H9 (cell line): Measurements from ENCODE around the gene DLG2. TPM values are rescaled to one million over a fixed set of nuclear protein-coding genes. Genes with fewer than 3 reads are reported as not detected.
A peak's percentile ranks its signal among the peaks of the same experiment; 100 is the strongest.

Experiments
- DNase-seq: peaks from one replicate; pipeline ENCODE4 v3.0.0-alpha.2; 2017
- H2AFZ ChIP-seq: one replicate; pipeline ENCODE4 v1.6.1; 2013; ENCODE audit warnings: mild to moderate bottlenecking, low read length, control low read depth, moderate library complexity
- H2AK5ac ChIP-seq: 2 replicates; pipeline ENCODE4 v1.6.1; 2013; ENCODE audit warnings: low read length, control low read depth, mixed read lengths; ENCODE audit not compliant: insufficient read length
- H2BK120ac ChIP-seq: one replicate; pipeline ENCODE4 v1.6.1; 2013; ENCODE audit warnings: low read depth, mild to moderate bottlenecking, low read length, control low read depth, inconsistent platforms; ENCODE audit not compliant: poor library complexity, severe bottlenecking
- H2BK12ac ChIP-seq: 2 replicates; pipeline ENCODE4 v1.6.1; 2013; ENCODE audit warnings: low read length, control low read depth, mixed read lengths, low read depth; ENCODE audit not compliant: insufficient read length
- H2BK15ac ChIP-seq: 2 replicates; pipeline ENCODE4 v1.6.1; 2013; ENCODE audit warnings: low read depth, low read length, control low read depth
- H2BK20ac ChIP-seq: one replicate; pipeline ENCODE4 v1.6.1; 2013; ENCODE audit warnings: low read depth, mild to moderate bottlenecking, low read length, control low read depth, inconsistent platforms; ENCODE audit not compliant: poor library complexity, severe bottlenecking
- H2BK5ac ChIP-seq: 2 replicates; pipeline ENCODE4 v1.6.1; 2013; ENCODE audit warnings: low read length, control low read depth, mixed read lengths; ENCODE audit not compliant: insufficient read length
- H3K14ac ChIP-seq: 2 replicates; pipeline ENCODE4 v1.6.1; 2013; ENCODE audit warnings: low read length, control low read depth; ENCODE audit not compliant: insufficient read depth
- H3K18ac ChIP-seq: 2 replicates; pipeline ENCODE4 v1.6.1; 2013; ENCODE audit warnings: low read depth, mild to moderate bottlenecking, mixed read lengths, low read length, control low read depth; ENCODE audit not compliant: insufficient read length
- H3K23ac ChIP-seq: 2 replicates; pipeline ENCODE4 v1.6.1; 2013; ENCODE audit warnings: low read length, control low read depth, mixed read lengths, low read depth; ENCODE audit not compliant: insufficient read length
- H3K23me2 ChIP-seq: 2 replicates; pipeline ENCODE4 v1.6.1; 2013; ENCODE audit warnings: low read depth, mild to moderate bottlenecking, mixed read lengths, low read length, control low read depth; ENCODE audit not compliant: insufficient read length, poor library complexity, severe bottlenecking
- H3K27ac ChIP-seq: 2 replicates; pipeline ENCODE4 v1.5.1; 2013; ENCODE audit warnings: low read length, control low read depth, mixed read lengths, low read depth; ENCODE audit not compliant: insufficient read length
- H3K27me3 ChIP-seq: 2 replicates; pipeline ENCODE4 v1.6.1; 2013; ENCODE audit warnings: low read length, control low read depth, inconsistent platforms; ENCODE audit not compliant: insufficient read depth
- H3K4ac ChIP-seq: 2 replicates; pipeline ENCODE4 v1.6.1; 2013; ENCODE audit warnings: low read depth, mild to moderate bottlenecking, control low read depth, inconsistent platforms, low read length, moderate library complexity
- H3K4me1 ChIP-seq: 2 replicates; pipeline ENCODE4 v1.6.1; 2013; ENCODE audit warnings: low read length, control low read depth, inconsistent platforms; ENCODE audit not compliant: insufficient read depth
- H3K4me2 ChIP-seq: 2 replicates; pipeline ENCODE4 v1.6.1; 2013; ENCODE audit warnings: low read length, control low read depth, mixed read lengths; ENCODE audit not compliant: insufficient read length, insufficient read depth
- H3K56ac ChIP-seq: 2 replicates; pipeline ENCODE4 v1.6.1; 2013; ENCODE audit warnings: low read depth, mild to moderate bottlenecking, mixed read lengths, low read length, control low read depth; ENCODE audit not compliant: insufficient read length
- H3K79me1 ChIP-seq: 2 replicates; pipeline ENCODE4 v1.6.1; 2013; ENCODE audit warnings: low read depth, mild to moderate bottlenecking, moderate library complexity, low read length, control low read depth, inconsistent platforms; ENCODE audit not compliant: insufficient read depth, poor library complexity, severe bottlenecking
- H3K79me2 ChIP-seq: 2 replicates; pipeline ENCODE4 v1.6.1; 2013; ENCODE audit warnings: low read length, control low read depth, inconsistent platforms; ENCODE audit not compliant: insufficient read depth
- H3K9ac ChIP-seq: 2 replicates; pipeline ENCODE4 v1.6.1; 2013; ENCODE audit warnings: low read length, control low read depth, mixed read lengths; ENCODE audit not compliant: insufficient read length; ENCODE audit errors: extremely low read depth
- H3K9me3 ChIP-seq: one replicate; pipeline ENCODE4 v1.6.1; 2013; ENCODE audit warnings: low read depth, low read length, inconsistent platforms; ENCODE audit not compliant: control insufficient read depth
- H3T11ph ChIP-seq: one replicate; pipeline ENCODE4 v1.6.1; 2013; ENCODE audit warnings: mild to moderate bottlenecking, low read length, control low read depth, inconsistent platforms
- H4K20me1 ChIP-seq: one replicate; pipeline ENCODE4 v1.6.1; 2013; ENCODE audit not compliant: control insufficient read depth, insufficient read length, insufficient read depth
- H4K5ac ChIP-seq: 2 replicates; pipeline ENCODE4 v1.6.1; 2013; ENCODE audit warnings: low read depth, mild to moderate bottlenecking, mixed read lengths, low read length, control low read depth; ENCODE audit not compliant: insufficient read length
- H4K8ac ChIP-seq: replicated peaks from 2 replicates; pipeline ENCODE4 v1.6.1; 2013; ENCODE audit warnings: low read length, control low read depth, mixed read lengths, low read depth; ENCODE audit not compliant: insufficient read length
- H4K91ac ChIP-seq: 2 replicates; pipeline ENCODE4 v1.6.1; 2013; ENCODE audit warnings: low read depth, mild to moderate bottlenecking, moderate library complexity, mixed read lengths, low read length, control low read depth; ENCODE audit not compliant: insufficient read length
- H3K27ac Mint-ChIP-seq, 3 experiments: 2 replicates in 2 of 3; 3 replicates in 1 of 3; pipeline ENCODE4 v1.8.0; 2020 to 2021; ENCODE audit warnings: mixed read lengths in 3 of 3, mild to moderate bottlenecking in 1 of 3, moderate library complexity in 1 of 3
- H3K27me3 Mint-ChIP-seq: 2 replicates; pipeline ENCODE4 v1.8.0; 2021; ENCODE audit warnings: low read depth, mild to moderate bottlenecking, moderate library complexity, mixed read lengths
- H3K36me3 Mint-ChIP-seq, 3 experiments: 2 replicates in 2 of 3; 3 replicates in 1 of 3; pipeline ENCODE4 v1.8.0; 2020 to 2021; ENCODE audit warnings: low read depth in 3 of 3, mixed read lengths in 3 of 3; ENCODE audit not compliant: insufficient read depth in 1 of 3
- H3K4me1 Mint-ChIP-seq, 2 experiments: 2 replicates each; pipeline ENCODE4 v1.8.0; 2020; ENCODE audit warnings: mixed read lengths in 2 of 2
- H3K4me3 Mint-ChIP-seq, 2 experiments: 2 replicates in 1 of 2; 3 replicates in 1 of 2; pipeline ENCODE4 v1.8.0; 2020 to 2021; ENCODE audit warnings: mild to moderate bottlenecking in 2 of 2, mixed read lengths in 2 of 2, moderate library complexity in 1 of 2
- H3K9me3 Mint-ChIP-seq, 2 experiments: 2 replicates in 1 of 2; 3 replicates in 1 of 2; pipeline ENCODE4 v1.8.0; 2020; ENCODE audit warnings: mild to moderate bottlenecking in 2 of 2, mixed read lengths in 2 of 2, moderate library complexity in 1 of 2
- WGBS: extraction: QIAGEN DNeasy Blood & Tissue Kit; methylation state at CpG from one replicate; pipeline ENCODE4 v1.1.7; 2013; ENCODE audit warnings: missing lambda C conversion rate, low lambda C conversion rate, mixed read lengths; ENCODE audit not compliant: insufficient read length; ENCODE audit errors: extremely low coverage; 5-methylcytosine and 5-hydroxymethylcytosine counted together
- total RNA-seq: library from RNA; stranded (reverse); gene quantifications from 2 replicates; pipeline ENCODE4 v1.2.1, GENCODE V29; 2021
- TF ChIP-seq, protein P1 (sequence below): fragments of 200-600 bp; sonication (generic); conservative IDR thresholded peaks from 3 replicates; pipeline ENCODE4 v1.8.0; 2021; ENCODE audit warnings: antibody characterized with exemption, mild to moderate bottlenecking

The DLG2 gene
- total RNA-seq, 1 experiment from 2014 or later = 8.0 TPM

DNA sequence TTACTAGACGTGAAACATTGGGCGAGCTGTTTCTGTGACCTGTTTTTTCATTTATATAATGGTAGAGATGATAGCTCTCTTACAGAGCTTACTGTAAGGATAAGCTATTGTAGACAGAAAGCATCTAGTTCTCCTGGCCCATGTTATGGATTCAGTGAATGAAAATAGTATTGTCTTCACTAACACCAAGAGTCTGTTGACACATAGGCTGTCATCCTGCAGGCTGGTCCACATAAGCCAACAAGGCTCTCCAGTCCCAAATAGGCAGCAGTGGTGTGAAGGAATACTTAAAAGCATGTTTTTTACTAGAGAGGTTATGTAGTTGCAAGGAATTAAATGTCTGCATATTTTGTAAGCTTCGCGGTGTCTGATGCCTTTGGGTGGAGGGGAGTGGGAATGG lies 1963.2 kb downstream of the DLG2 start:
- Histone ChIP-seq H2AK5ac (no peak overlapping the region), H3K79me1 (no peaks in the 10 kb centered on the region), H2BK15ac (no peak overlapping the region), H3K9ac (no peak overlapping the region), H3K79me2 (no peaks in the 10 kb centered on the region), H2BK12ac (no peak overlapping the region), H3K9me3 (no peaks in the 10 kb centered on the region), H3K14ac (no peak overlapping the region), H2BK120ac (no peak overlapping the region), H3T11ph (no peak overlapping the region), H3K56ac (no peak overlapping the region), H3K23me2 (no peaks in the 10 kb centered on the region), H3K4ac (no peak overlapping the region), H4K5ac (no peak overlapping the region), H3K23ac (no peak overlapping the region), H3K4me1 (peaks cover 5% of the 10 kb centered on the region; the same call in 1 of the 2 replicates), H4K91ac (no peak overlapping the region), H2AFZ (no peak overlapping the region), H3K27ac (no peak overlapping the region), H4K8ac (no peak overlapping the region), H3K4me2 (no peak overlapping the region), H3K18ac (no peak overlapping the region), H2BK5ac (no peak overlapping the region), H2BK20ac (no peak overlapping the region), H3K27me3 (no peaks in the 10 kb centered on the region), H4K20me1 (no peaks in the 10 kb centered on the region)
- WGBS = no CpG with 5 or more reads among the region's 4 CpGs
- Mint-ChIP-seq H3K36me3 (no peaks in the 10 kb centered on the region), H3K27me3 (no peaks in the 10 kb centered on the region), H3K9me3 (no peaks in the 10 kb centered on the region), H3K4me1 (peaks cover 12 to 27% of the 10 kb centered on the region in 2 experiments), H3K4me3 (no peak overlapping the region), H3K27ac (peak overlapping the region in 1 of 3 experiments; percentile 76; a peak in 1 of 7 replicates)
- TF ChIP-seq, protein P1, sequence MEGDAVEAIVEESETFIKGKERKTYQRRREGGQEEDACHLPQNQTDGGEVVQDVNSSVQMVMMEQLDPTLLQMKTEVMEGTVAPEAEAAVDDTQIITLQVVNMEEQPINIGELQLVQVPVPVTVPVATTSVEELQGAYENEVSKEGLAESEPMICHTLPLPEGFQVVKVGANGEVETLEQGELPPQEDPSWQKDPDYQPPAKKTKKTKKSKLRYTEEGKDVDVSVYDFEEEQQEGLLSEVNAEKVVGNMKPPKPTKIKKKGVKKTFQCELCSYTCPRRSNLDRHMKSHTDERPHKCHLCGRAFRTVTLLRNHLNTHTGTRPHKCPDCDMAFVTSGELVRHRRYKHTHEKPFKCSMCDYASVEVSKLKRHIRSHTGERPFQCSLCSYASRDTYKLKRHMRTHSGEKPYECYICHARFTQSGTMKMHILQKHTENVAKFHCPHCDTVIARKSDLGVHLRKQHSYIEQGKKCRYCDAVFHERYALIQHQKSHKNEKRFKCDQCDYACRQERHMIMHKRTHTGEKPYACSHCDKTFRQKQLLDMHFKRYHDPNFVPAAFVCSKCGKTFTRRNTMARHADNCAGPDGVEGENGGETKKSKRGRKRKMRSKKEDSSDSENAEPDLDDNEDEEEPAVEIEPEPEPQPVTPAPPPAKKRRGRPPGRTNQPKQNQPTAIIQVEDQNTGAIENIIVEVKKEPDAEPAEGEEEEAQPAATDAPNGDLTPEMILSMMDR = no peak
- DNase-seq = no peak
